ENCODE measurements around the gene LRRC7. TPM values are rescaled to one million over a fixed set of nuclear protein-coding genes. Genes with fewer than 3 reads are reported as not detected.
A peak's percentile ranks its signal among the peaks of the same experiment; 100 is the strongest.

LRRC7 gene
- total RNA-seq, 1 experiment from 2014 or later: not detected

DNA sequence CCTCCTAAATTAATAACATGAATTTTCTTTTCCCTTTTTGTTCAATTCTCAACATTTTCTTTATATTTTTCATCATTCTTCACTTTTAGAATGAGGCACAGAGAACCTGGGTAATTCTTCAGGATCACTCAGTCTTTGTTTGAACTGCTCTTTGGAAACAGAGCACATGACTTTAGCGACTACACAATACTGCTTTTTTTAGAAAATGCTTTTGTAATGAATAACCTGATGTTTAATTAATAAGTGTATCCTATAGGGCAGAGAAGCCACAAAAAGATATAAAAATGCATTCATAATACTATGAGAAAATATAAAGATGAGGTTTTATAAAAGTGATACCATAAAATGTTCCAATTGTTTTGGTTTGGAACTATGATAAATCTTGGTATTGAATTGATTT is 77.8 kb downstream of the LRRC7 start:
- no peak overlapping the region for H3K4me3 ChIP-seq (ENCODE audit: low read depth, low read length, poor library complexity, severe bottlenecking)
- ChIA-PET CTCF (no interaction called here), POLR2A (ENCODE audit: low non-redundant PET) (no interaction called here)
- no peak for DNase-seq (ENCODE audit: low spot score)
- no TSS peak for BruUV-seq (replicated peaks)
- no peak overlapping the region for H3K27ac ChIP-seq (ENCODE audit: low read depth, low read length, poor library complexity, severe bottlenecking)
- no peaks in the 10 kb centered on the region for H3K9me3 ChIP-seq (ENCODE audit: low read depth, low read length, poor library complexity, severe bottlenecking)
- intact Hi-C loops (cut with micrococcal nuclease; ENCODE audit: unreplicated experiment): no loop called here
- H3K4me1 ChIP-seq (ENCODE audit: insufficient read depth, low read length, poor library complexity, severe bottlenecking): peaks cover 7% of the 10 kb centered on the region
- H3K27me3 ChIP-seq (replicated peaks; ENCODE audit: insufficient read depth, low read depth, low read length, poor library complexity): no peaks in the 10 kb centered on the region
- TF ChIP-seq, protein P1, sequence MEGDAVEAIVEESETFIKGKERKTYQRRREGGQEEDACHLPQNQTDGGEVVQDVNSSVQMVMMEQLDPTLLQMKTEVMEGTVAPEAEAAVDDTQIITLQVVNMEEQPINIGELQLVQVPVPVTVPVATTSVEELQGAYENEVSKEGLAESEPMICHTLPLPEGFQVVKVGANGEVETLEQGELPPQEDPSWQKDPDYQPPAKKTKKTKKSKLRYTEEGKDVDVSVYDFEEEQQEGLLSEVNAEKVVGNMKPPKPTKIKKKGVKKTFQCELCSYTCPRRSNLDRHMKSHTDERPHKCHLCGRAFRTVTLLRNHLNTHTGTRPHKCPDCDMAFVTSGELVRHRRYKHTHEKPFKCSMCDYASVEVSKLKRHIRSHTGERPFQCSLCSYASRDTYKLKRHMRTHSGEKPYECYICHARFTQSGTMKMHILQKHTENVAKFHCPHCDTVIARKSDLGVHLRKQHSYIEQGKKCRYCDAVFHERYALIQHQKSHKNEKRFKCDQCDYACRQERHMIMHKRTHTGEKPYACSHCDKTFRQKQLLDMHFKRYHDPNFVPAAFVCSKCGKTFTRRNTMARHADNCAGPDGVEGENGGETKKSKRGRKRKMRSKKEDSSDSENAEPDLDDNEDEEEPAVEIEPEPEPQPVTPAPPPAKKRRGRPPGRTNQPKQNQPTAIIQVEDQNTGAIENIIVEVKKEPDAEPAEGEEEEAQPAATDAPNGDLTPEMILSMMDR (conservative IDR thresholded peaks at IDR 0.05; ENCODE audit: low read depth, low read length): no peak
- TF ChIP-seq EZH2 (IDR thresholded peaks at IDR 0.05; ENCODE audit: borderline replicate concordance, low read depth, low read length, poor library complexity, severe bottlenecking): no peak
- H3K36me3 ChIP-seq (ENCODE audit: insufficient read depth, low read length, poor library complexity, severe bottlenecking): no peaks in the 10 kb centered on the region

GRCh38 chr1:69648486-69648885 is 80.8 kb downstream of the LRRC7 start:
- POLR2A ChIA-PET (ENCODE audit: low non-redundant PET): no interaction called here
- Histone ChIP-seq H3K36me3 (ENCODE audit: insufficient read depth, low read length, poor library complexity, severe bottlenecking) (no peaks in the 10 kb centered on the region), H3K27ac (ENCODE audit: low read depth, low read length, poor library complexity, severe bottlenecking) (no peak overlapping the region), H3K4me3 (ENCODE audit: low read depth, low read length, poor library complexity, severe bottlenecking) (no peak overlapping the region), H3K27me3 (replicated peaks; ENCODE audit: insufficient read depth, low read depth, low read length, poor library complexity) (no peaks in the 10 kb centered on the region), H3K4me1 (ENCODE audit: insufficient read depth, low read length, poor library complexity, severe bottlenecking) (peaks cover 7% of the 10 kb centered on the region), H3K9me3 (ENCODE audit: low read depth, low read length, poor library complexity, severe bottlenecking) (no peaks in the 10 kb centered on the region)
- TF ChIP-seq, protein P1 (conservative IDR thresholded peaks at IDR 0.05; ENCODE audit: low read depth, low read length): no peak
- no peak for TF ChIP-seq EZH2 (IDR thresholded peaks at IDR 0.05; ENCODE audit: borderline replicate concordance, low read depth, low read length, poor library complexity, severe bottlenecking)
- DNase-seq (ENCODE audit: low spot score): peak; percentile 22
- no TSS peak for BruUV-seq (replicated peaks)
- intact Hi-C loops (cut with micrococcal nuclease; ENCODE audit: unreplicated experiment): no loop called here
- CTCF ChIA-PET: no interaction called here

DNA sequence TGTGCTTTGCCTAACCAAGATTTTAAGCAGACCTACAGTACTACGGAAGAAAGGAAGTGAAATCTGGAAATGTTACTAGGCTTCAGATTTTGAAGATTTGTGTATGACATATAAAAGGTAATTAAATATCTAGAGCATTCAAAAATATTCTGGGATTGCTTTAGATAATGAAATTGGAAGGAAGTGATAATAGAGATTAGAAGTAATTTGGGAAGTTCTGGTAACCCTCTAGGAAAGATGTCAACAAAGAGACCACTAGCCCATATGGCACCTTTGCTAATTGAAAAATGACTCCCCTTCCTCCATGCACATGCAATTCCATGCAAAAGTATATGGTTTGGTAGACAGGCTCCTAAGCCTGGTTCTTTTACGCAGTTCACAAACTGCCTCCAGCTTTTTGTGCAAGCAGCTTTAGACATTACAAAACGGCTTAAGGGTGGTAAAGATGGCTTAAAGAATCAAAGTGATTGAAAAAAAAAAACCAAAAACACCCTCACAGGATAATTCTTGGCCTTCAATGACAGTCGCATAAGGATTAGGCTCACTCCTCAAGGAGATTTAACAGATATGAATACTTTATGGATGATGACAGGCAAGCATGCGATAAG is 81.8 kb downstream of the LRRC7 start:
- no peak overlapping the region for H3K27ac ChIP-seq (ENCODE audit: low read depth, low read length, poor library complexity, severe bottlenecking)
- ChIA-PET CTCF (no interaction called here), POLR2A (ENCODE audit: low non-redundant PET) (no interaction called here)
- peaks cover 7% of the 10 kb centered on the region for H3K4me1 ChIP-seq (ENCODE audit: insufficient read depth, low read length, poor library complexity, severe bottlenecking)
- no peaks in the 10 kb centered on the region for H3K36me3 ChIP-seq (ENCODE audit: insufficient read depth, low read length, poor library complexity, severe bottlenecking)
- no peak for TF ChIP-seq EZH2 (IDR thresholded peaks at IDR 0.05; ENCODE audit: borderline replicate concordance, low read depth, low read length, poor library complexity, severe bottlenecking)
- TF ChIP-seq, protein P1 (conservative IDR thresholded peaks at IDR 0.05; ENCODE audit: low read depth, low read length): no peak
- intact Hi-C loops (cut with micrococcal nuclease; ENCODE audit: unreplicated experiment): no loop called here
- BruUV-seq (replicated peaks): no TSS peak
- no peak for DNase-seq (ENCODE audit: low spot score)
- H3K27me3 ChIP-seq (replicated peaks; ENCODE audit: insufficient read depth, low read depth, low read length, poor library complexity): no peaks in the 10 kb centered on the region
- no peaks in the 10 kb centered on the region for H3K9me3 ChIP-seq (ENCODE audit: low read depth, low read length, poor library complexity, severe bottlenecking)
- no peak overlapping the region for H3K4me3 ChIP-seq (ENCODE audit: low read depth, low read length, poor library complexity, severe bottlenecking)
